ENCODE measurements around the gene CCR5AS.
"Not testable (repeated sequence)": the region's sequence is repeated elsewhere in the genome, so short reads cannot be mapped to it uniquely, and the experiment has no call there.

The CCR5AS gene

DNA sequence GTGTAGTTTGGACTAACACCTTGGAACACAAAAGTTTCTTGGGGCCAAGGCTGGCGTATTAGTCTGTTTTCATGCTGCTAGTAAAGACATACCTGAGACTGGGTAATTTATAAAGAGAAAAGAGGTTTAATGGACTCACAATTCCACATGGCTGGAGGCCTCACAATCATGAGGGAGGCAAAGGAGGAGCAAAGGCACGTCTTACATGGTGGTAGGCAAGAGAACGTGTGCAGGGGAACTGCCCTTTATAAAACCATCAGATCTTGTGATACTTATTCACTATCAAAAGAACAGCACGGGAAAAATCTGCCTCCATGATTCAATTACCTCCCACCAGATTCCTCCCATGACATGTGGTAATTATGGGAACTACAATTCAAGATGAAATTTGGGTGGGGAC lies 62.4 kb downstream of the CCR5AS start:
- no peak overlapping the region for H3K4me3 Mint-ChIP-seq
- H3K36me3 Mint-ChIP-seq (ENCODE audit: low read depth), result no peaks in the 10 kb centered on the region
- H3K27me3 Mint-ChIP-seq, result no peaks in the 10 kb centered on the region
- intact Hi-C loops (cut with micrococcal nuclease), result no loop called here
- TF ChIP-seq, protein P1, sequence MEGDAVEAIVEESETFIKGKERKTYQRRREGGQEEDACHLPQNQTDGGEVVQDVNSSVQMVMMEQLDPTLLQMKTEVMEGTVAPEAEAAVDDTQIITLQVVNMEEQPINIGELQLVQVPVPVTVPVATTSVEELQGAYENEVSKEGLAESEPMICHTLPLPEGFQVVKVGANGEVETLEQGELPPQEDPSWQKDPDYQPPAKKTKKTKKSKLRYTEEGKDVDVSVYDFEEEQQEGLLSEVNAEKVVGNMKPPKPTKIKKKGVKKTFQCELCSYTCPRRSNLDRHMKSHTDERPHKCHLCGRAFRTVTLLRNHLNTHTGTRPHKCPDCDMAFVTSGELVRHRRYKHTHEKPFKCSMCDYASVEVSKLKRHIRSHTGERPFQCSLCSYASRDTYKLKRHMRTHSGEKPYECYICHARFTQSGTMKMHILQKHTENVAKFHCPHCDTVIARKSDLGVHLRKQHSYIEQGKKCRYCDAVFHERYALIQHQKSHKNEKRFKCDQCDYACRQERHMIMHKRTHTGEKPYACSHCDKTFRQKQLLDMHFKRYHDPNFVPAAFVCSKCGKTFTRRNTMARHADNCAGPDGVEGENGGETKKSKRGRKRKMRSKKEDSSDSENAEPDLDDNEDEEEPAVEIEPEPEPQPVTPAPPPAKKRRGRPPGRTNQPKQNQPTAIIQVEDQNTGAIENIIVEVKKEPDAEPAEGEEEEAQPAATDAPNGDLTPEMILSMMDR (IDR thresholded peaks at IDR 0.05), result no peak
- peaks cover 5% of the 10 kb centered on the region for H3K9me3 Mint-ChIP-seq
- ChIA-PET POLR2A (no interaction called here), CTCF (no interaction called here)
- peaks cover 19% of the 10 kb centered on the region for H3K4me1 Mint-ChIP-seq
- no peak overlapping the region for H3K27ac Mint-ChIP-seq
- DNase-seq, result no peak
- no peak for ATAC-seq (ENCODE audit: low read depth)

DNA sequence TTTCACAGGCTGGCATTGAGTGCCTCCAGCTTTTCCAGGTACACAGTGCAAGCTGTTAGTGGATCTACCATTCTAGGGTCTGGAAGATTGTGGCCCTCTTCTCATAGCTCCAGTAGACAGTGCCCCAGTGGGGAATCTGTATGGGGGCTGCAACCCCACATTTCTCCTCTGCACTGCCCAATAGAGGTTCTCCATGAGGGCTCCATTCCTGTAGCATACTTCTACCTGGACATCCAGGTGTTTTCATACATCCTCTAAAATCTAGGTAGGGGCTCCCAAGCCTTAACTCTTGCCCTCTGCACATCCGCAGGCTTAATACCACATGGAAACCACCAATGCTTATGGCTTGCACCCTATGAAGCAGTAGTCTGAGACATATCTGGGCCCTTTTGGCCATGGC lies 68.0 kb downstream of the CCR5AS start:
- Mint-ChIP-seq H3K36me3 (ENCODE audit: low read depth) (peaks cover 7% of the 10 kb centered on the region), H3K4me1 (no peaks in the 10 kb centered on the region), H3K27me3 (no peaks in the 10 kb centered on the region), H3K27ac (no peak overlapping the region), H3K9me3 (peaks cover 7% of the 10 kb centered on the region), H3K4me3 (no peak overlapping the region)
- ChIA-PET POLR2A (no interaction called here), CTCF (no interaction called here)
- intact Hi-C loops (cut with micrococcal nuclease), result no loop called here
- no peak for ATAC-seq (ENCODE audit: low read depth)
- TF ChIP-seq, protein P1 (IDR thresholded peaks at IDR 0.05), result no peak
- DNase-seq, result no peak

DNA sequence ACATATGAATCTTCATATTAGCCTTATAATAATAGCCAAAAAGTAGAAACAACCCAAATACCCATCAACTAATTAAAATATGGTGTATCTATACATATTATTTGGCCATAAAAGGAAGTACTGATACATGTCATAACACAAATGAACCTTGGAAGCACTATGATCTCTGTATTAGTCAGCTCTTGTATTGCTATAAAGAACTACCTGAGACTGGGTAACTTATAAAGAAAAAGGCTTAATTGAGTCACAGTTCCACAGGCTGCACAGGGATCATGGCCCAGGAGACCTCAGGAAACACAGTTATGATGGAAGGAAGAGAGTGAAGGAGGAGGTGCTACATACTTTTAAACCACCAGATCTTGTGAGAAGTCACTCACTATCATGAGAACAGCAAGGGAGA lies 69.0 kb downstream of the CCR5AS start:
- Mint-ChIP-seq H3K36me3 (ENCODE audit: low read depth) (peaks cover 7% of the 10 kb centered on the region), H3K27ac (no peak overlapping the region), H3K9me3 (peaks cover 7% of the 10 kb centered on the region), H3K4me1 (peaks cover 2% of the 10 kb centered on the region), H3K27me3 (no peaks in the 10 kb centered on the region), H3K4me3 (no peak overlapping the region)
- intact Hi-C loops (cut with micrococcal nuclease), result no loop called here
- ATAC-seq (ENCODE audit: low read depth), result no peak
- CTCF ChIA-PET, result no interaction called here
- DNase-seq, result no peak
- POLR2A ChIA-PET, result no interaction called here
- TF ChIP-seq, protein P1 (IDR thresholded peaks at IDR 0.05), result no peak

DNA sequence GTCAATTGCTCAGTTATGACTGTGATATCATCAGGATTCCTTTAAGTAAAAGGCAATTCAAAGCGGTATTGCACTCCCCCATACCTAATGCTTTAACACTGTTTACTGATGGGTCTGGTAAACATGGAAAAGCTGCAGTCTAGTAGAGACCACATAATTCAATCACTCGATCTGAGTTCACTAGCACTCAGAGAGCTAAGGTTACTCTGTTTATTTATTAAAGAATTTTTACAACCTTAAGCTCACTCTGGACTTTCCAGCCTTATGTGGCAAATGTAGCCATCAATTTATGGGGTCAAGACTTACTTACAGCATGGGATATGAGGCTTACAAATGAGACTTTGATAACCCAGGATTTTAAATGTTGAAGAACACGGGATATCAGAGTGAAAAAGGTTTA lies 71.3 kb downstream of the CCR5AS start:
- Mint-ChIP-seq H3K36me3 (ENCODE audit: low read depth) (peaks cover 7% of the 10 kb centered on the region), H3K27me3 (no peaks in the 10 kb centered on the region), H3K27ac (no peak overlapping the region), H3K9me3 (peaks cover 7% of the 10 kb centered on the region), H3K4me3 (no peak overlapping the region), H3K4me1 (peaks cover 2% of the 10 kb centered on the region)
- no peak for DNase-seq
- TF ChIP-seq, protein P1 (IDR thresholded peaks at IDR 0.05), result no peak
- ChIA-PET POLR2A (no interaction called here), CTCF (interaction anchor here (0.6 to 1.0 kb wide), 3 partner anchors 34 to 824 kb away, joined by 3 read pairs; no protein-coding TSS in a partner anchor)
- ATAC-seq (ENCODE audit: low read depth), result no peak
- intact Hi-C loops (cut with micrococcal nuclease), result no loop called here

DNA sequence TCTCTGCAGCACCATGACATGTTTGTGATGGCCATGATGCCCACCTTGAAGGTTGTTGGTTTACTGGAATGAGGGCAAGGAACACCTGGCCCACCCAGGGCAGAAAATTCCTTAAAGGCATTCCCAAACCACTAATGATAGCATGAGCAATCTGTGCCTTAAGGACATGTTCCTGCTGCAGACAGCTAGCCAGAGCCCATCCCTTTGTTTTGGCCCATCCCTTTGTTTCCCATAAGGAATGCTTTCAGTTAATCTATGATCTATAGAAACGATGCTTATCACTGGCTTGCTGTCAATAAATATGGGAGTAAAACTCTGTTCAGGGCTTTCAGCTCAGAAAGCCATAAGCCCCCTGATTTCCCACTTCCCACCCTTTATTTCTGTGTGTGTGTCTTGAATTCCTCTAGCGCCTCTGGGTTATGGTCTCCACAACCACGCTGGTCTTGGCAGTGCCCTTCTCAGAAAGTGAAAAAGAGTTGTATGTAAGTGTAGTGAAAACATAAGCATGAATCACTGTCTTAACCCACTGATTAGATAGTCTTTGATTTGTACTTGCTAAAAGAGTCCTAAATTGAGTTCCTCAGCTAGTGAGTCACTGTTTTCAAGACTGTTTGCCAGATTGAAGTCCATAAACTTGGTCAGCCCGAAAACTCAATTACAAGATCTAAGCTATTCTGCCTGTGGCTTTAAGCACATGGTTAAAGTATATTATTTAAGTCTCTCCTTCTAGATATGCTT lies 72.0 kb downstream of the CCR5AS start:
- Mint-ChIP-seq H3K4me1 (peaks cover 2% of the 10 kb centered on the region), H3K36me3 (ENCODE audit: low read depth) (peaks cover 7% of the 10 kb centered on the region), H3K27ac (no peak overlapping the region), H3K27me3 (no peaks in the 10 kb centered on the region), H3K9me3 (peaks cover 7% of the 10 kb centered on the region), H3K4me3 (no peak overlapping the region)
- ChIA-PET POLR2A (no interaction called here), CTCF (interaction anchor here (0.6 to 0.8 kb wide), 2 partner anchors 35 to 824 kb away, joined by 3 read pairs; no protein-coding TSS in a partner anchor)
- TF ChIP-seq, protein P1 (IDR thresholded peaks at IDR 0.05), result no peak
- intact Hi-C loops (cut with micrococcal nuclease), result no loop called here
- DNase-seq (no peak), ATAC-seq (ENCODE audit: low read depth) (no peak)

DNA sequence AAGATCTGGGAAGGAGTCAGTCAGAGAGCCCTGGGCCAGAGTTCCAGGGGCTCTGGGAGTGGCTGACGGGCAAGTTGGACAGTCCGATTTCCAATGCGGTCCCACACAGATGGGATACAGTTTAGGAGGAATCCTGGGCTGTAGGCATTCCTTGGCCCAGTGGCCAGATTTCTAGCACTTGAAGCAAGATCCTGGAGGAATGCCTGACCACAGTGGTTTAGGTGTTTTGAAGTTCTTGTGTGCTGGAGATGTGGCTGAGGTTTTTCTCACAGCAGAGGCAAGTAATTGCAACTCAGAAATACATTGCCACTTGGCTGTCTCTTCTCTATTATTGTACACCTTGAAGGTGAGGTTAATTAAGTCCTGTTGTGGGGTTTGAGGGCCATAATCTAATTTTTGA lies 76.2 kb downstream of the CCR5AS start:
- POLR2A ChIA-PET; CTCF ChIA-PET; H3K27me3 Mint-ChIP-seq; ATAC-seq (ENCODE audit: low read depth); H3K36me3 Mint-ChIP-seq (ENCODE audit: low read depth); H3K27ac Mint-ChIP-seq; intact Hi-C loops (cut with micrococcal nuclease); DNase-seq; H3K4me1 Mint-ChIP-seq; H3K9me3 Mint-ChIP-seq; H3K4me3 Mint-ChIP-seq: not testable (repeated sequence)
